Mucosa of descending colon (tissue), 3 donors: ENCODE results near the gene COG4. TPM values are rescaled to one million over a fixed set of nuclear protein-coding genes. Genes with fewer than 3 reads are reported as not detected.

Source experiments
- ATAC-seq: fragments of 200-7000 bp; cut with Tn5 transposase; one replicate; pipeline ENCODE4 v1.9.1; 2020; ENCODE audit warnings: mild to moderate bottlenecking, moderate library complexity
- DNase-seq, 3 donors: peaks; one replicate each; pipeline ENCODE4 v3.0.0-alpha.2; 2020
- H3K36me3 ChIP-seq: fragments of 200-600 bp; one replicate; pipeline ENCODE4 v1.8.0; 2021; ENCODE audit warnings: low read depth, mild to moderate bottlenecking
- H3K4me1 ChIP-seq: fragments of 200-600 bp; one replicate; pipeline ENCODE4 v1.8.0; 2021; ENCODE audit warnings: low read depth, mild to moderate bottlenecking
- H3K4me3 ChIP-seq: fragments of 200-600 bp; one replicate; pipeline ENCODE4 v1.8.0; 2021; ENCODE audit warnings: mild to moderate bottlenecking
- H3K9me3 ChIP-seq: fragments of 200-600 bp; one replicate; pipeline ENCODE4 v1.8.0; 2021; ENCODE audit warnings: mild to moderate bottlenecking
- intact Hi-C, 2 donors: fragments of 100-400 bp; cut with DNase I in 1 of 2; cut with micrococcal nuclease in 1 of 2; formaldehyde crosslinking; loops; one replicate each; pipeline versions ENCODE4 v1.11.0 to v1.11.1; 2022; cut with DNase I, micrococcal nuclease
- total RNA-seq, 3 donors: library from RNA; stranded (reverse); fragmentation: NEBNext Ultra II Directional in 2 of 3; extraction: Animal tissue kit (Norgen Biotek cat#: 25700) in 2 of 3; gene quantifications; one replicate each; pipeline versions ENCODE4 v1.2.1 to v1.2.4, GENCODE V29; 2021 to 2023
- TF ChIP-seq, protein P1 (sequence below): fragments of 200-600 bp; IDR thresholded peaks from one replicate; pipeline ENCODE4 v1.8.0; 2022; ENCODE audit warnings: antibody characterized with exemption, mild to moderate bottlenecking
- donor health status: DM: no; HTN: no; CAD: no; lungs with moderate emphysema.
- donor health status: DM: no; HTN: no; CAD: no.
- donor health status: DM: no; HTN: yes; CAD: no.

Gene COG4
- total RNA-seq, 3 donors from 2014 or later = 58.3 to 66.2 (median 60.5) TPM

- no peaks in the 10 kb centered on the region for H3K36me3 ChIP-seq
- TF ChIP-seq, protein P1, sequence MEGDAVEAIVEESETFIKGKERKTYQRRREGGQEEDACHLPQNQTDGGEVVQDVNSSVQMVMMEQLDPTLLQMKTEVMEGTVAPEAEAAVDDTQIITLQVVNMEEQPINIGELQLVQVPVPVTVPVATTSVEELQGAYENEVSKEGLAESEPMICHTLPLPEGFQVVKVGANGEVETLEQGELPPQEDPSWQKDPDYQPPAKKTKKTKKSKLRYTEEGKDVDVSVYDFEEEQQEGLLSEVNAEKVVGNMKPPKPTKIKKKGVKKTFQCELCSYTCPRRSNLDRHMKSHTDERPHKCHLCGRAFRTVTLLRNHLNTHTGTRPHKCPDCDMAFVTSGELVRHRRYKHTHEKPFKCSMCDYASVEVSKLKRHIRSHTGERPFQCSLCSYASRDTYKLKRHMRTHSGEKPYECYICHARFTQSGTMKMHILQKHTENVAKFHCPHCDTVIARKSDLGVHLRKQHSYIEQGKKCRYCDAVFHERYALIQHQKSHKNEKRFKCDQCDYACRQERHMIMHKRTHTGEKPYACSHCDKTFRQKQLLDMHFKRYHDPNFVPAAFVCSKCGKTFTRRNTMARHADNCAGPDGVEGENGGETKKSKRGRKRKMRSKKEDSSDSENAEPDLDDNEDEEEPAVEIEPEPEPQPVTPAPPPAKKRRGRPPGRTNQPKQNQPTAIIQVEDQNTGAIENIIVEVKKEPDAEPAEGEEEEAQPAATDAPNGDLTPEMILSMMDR = no peak
- H3K9me3 ChIP-seq = no peaks in the 10 kb centered on the region
- H3K4me3 ChIP-seq = no peak overlapping the region
- intact Hi-C loops = no loop called here
- no peak for ATAC-seq
- no peaks in the 10 kb centered on the region for H3K4me1 ChIP-seq
- no peak for DNase-seq
Observed at GRCh38 chr16:70484867-70485266, 38.5 kb downstream of the COG4 start.

GRCh38 chr16:70483426-70483825 is 39.9 kb downstream of the COG4 start:
- H3K36me3 ChIP-seq = no peaks in the 10 kb centered on the region
- DNase-seq = no peak
- H3K9me3 ChIP-seq = no peaks in the 10 kb centered on the region
- intact Hi-C loops = no loop called here
- TF ChIP-seq, protein P1 = no peak
- H3K4me1 ChIP-seq = no peaks in the 10 kb centered on the region
- ATAC-seq = no peak
- H3K4me3 ChIP-seq = no peak overlapping the region

- H3K4me3 ChIP-seq = no peak overlapping the region
- ATAC-seq = no peak
- intact Hi-C loops = no loop called here
- H3K9me3 ChIP-seq = no peaks in the 10 kb centered on the region
- TF ChIP-seq, protein P1 = no peak
- no peak for DNase-seq
- H3K4me1 ChIP-seq = no peaks in the 10 kb centered on the region
- no peaks in the 10 kb centered on the region for H3K36me3 ChIP-seq
Observed at GRCh38 chr16:70482624-70483023, 40.7 kb downstream of the COG4 start.

GRCh38 chr16:70481929-70482536 is 41.3 kb downstream of the COG4 start:
- H3K4me1 ChIP-seq = no peaks in the 10 kb centered on the region
- TF ChIP-seq, protein P1 = no peak
- no peak overlapping the region for H3K4me3 ChIP-seq
- no peak for ATAC-seq
- intact Hi-C loops = no loop called here
- H3K36me3 ChIP-seq = no peaks in the 10 kb centered on the region
- no peaks in the 10 kb centered on the region for H3K9me3 ChIP-seq
- DNase-seq = no peak

- Histone ChIP-seq H3K36me3 (peaks cover under 1% of the 10 kb centered on the region), H3K9me3 (no peaks in the 10 kb centered on the region), H3K4me1 (no peaks in the 10 kb centered on the region), H3K4me3 (no peak overlapping the region)
- DNase-seq (peak in 2 of 3 donors; percentile 29 to 55), ATAC-seq (peak; percentile 64)
- intact Hi-C loops = no loop called here
- TF ChIP-seq, protein P1 = no peak
Observed at GRCh38 chr16:70480127-70481105, 42.9 kb downstream of the COG4 start.
